ENCODE measurements around the gene GDF15.
"Not testable (repeated sequence)": the region's sequence is repeated elsewhere in the genome, so short reads cannot be mapped to it uniquely, and the experiment has no call there.

- not testable (repeated sequence) for TF ChIP-seq CTCF, POLR2A (IDR thresholded peaks at IDR 0.05)
Observed at GRCh38 chr19:18405754-18406153, 19.8 kb downstream of the GDF15 start.

Measured in Peyer's patch (tissue), 4 donors.